NCI-H1417 (cell line): ENCODE results near the gene MPRIP.

Experiments used
- DNase-seq, 3 experiments: peaks; one replicate each; lab custom pipeline; 2025; lab: John Stamatoyannopoulos, UW

Gene MPRIP

DNA sequence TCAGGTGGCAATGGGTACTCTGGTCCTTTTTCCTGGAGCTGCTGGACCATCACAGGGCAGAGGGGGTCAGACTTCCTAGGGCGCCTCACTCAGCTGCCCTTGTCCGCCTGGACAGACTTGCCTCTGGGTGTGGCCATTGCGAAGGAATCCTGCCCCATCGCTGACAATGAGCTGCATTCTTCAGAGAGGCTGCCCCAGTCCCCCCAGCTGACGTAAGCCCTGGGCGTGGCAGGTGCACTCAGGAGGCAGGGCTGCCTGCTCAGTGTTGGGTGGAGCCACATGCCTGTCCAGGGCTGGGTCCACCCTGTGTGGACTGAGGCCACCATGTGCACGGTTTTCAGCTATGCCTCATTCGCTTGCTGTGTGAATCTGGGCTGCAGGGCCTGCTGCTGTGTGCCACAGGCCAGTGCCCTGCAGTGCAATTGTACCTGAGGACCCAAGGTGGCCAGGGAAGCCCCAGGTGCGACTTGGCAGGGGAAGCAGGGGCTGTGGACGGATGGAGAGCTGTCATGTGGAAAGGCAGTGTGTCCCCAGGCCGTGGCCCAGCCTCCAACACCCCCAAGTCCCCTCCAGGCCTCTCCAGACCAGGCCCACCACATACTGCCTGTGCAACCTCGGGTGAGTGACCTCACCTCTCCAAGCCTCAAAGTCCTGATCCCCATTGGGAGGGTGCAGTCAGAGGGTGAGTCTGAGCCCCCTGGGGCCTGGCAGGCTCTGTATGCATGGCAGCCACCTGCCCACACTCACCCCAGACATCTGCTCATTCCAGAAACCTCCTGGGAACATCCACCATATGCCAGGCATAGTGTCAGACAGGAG is 14.0 kb upstream of the MPRIP start:
- DNase-seq: peak in 2 of 3 experiments; percentile 10 to 15

DNA sequence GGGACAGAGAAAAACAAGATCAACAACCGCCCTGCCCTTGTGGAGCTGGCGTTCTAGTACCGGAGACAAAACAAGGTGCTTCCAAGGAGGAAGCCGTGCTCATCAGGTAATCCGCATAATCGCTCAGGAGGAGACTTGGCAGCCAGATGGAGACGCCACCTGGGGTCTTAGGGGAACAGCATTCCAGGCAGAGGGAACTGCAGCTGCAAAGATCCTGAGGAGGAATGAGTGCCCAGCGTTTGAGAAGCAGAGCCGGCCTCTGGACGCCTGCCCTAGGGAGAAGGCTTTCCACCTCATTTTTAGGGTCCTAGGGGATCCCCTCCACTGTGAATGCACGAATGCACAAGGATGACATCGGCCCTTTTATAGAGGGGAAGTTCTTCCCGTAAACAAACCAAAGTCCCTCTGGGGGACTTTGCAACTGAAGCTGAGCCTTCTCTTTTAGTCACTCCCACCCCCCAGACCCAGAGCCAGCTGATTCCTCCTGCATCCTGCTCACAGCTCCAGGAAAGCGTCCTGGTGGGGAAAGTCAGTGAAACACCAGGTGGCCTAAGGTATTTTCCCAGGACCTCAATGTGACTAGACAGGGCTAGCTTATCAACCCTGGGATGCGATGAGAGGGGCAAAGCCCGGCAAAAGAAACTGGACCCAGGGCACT is 13.2 kb upstream of the MPRIP start:
- no peak for DNase-seq

DNA sequence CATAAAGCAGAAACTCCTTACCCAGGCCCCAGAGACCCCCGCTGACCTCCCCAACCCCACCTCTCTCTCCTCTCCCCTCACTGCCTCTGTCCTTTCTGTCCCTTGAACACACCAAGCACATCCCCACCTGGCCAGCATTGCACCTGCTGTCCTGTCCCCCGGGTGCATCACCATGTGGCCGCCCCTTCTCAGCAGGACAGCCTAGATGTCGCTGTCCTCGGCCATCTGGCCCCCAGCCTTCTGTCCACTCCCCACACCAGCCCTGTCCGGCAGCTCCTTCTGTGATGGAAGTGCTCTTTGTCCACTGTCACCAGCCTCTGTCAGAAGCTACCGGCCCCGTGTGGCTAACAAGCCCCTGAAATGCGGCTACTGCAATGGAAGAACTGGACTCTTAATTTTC is 12.3 kb upstream of the MPRIP start:
- peak in 1 of 3 experiments; percentile 19 for DNase-seq

DNA sequence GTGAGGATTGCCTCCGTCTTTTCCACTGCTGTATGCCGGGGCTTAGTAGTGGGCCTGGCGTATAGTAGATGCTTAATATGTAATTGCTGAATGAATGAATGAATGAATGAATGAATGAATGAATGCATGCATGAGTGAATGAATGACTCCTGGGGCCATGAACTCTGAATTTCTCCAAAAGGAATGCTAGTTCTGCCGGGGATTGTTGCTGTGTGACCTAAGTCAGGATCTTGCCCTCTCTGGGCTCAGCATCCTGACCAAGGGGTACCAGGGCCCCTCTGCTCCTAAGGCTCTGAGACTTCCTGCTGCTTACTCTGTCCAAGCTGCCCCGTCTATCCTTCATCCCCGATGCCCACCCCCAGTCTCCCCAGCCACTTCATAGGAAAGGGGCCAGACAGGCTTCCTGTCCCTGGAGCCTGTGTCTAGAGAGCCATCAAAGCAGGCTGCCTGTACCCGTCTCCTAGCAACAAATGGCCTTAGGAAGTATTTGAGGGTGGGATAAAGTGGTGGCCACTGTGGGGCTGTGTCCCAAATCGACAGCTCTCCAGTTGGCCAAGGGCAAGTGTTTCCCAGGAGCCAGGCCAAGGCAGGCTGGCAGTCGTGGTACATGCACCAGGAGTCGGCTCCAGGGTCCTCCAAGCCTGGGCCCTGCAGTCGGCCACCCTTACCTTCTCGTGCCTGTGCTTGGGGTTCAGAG is 11.6 kb upstream of the MPRIP start:
- peak in 2 of 3 experiments; percentile 8 to 21 for DNase-seq

DNA sequence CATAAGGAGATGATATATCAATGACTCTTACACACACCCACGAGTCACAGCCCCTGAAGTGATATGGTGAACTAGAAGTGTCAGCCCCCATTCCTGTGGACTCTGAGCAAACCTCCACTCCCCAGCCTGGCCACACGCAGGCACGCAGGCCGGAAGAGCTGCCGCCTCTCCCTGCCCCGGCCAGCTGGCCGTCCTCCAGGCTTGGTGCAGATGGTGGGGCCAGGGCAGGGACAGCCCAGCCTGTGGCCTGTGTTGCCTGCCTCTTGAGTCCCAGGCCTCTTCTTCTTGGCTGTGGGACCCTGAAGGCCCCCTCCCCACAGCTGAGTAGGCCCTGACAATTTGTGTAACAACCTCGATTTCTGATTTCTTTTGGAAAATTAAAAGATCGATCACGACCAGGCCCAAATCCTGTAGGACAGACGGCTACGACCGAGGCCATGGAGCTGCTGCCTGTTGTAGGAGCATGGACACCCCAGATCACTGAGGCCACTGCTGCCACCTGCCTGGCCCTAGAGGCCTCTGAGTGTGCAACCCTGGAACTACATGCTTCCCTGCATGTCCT is 10.0 kb upstream of the MPRIP start:
- no peak for DNase-seq

DNA sequence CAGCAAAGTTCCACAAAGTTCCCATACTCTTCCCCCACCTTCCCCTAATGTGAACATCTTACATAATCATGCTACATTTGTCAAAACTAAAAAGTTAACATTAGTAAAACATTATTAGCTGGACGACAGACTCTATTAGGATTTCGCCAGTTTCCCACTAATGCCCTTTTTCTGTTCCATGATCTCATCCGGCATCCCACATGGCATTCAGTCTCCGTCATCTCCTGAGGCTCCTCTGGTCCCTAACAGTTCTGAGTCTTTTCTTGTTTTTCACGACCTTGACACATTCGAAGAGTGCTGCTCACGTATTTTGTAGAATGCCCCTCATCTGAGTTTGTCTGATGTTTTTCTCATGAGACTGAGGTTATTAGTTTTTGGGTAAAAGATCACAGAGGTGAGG is 8.8 kb upstream of the MPRIP start:
- DNase-seq: no peak

DNA sequence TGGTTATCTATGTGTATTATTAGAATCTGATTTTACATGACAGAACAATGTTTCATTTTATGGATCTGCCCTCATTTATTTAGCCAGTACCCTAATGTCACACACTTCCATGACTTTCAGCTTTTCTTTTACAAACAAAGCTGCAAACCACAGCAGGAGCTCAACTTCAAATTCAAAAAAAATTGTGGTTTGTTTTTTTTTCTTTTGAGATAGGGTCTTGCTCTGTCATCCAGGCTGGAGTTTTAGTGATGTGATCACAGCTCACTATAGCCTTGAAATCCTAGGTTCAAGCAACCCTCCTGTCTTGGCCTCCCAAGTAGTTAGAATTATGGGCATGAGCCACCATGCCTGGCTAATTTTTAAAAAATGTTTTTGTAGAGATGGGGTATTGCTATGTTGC is 8.2 kb upstream of the MPRIP start:
- DNase-seq: no peak

DNA sequence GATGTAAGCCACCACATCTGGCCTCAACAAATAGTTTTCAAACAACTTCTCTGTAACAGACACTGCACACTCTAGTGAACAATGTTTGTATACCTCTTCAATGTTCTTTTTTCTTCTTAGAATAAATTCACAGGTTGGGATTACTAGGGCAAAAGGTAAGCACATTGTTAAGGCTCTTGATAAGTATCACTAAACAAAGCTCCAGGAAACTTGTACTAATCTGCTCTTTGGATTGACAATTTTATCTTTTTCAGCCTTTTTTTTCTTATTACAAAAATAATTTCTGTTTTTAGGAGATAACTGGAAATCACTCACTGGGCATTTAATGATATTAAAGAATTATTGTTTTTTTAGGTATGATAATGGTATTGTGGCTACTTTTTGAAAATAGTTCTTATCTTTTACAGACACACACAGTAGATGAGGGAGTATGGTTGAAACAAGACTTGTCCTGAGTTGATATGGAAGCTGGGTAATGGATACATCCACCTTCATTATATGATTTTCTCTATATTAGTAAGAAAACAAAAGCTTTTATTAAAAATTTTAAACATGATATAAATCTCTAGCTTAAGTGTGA is 7.7 kb upstream of the MPRIP start:
- no peak for DNase-seq

DNA sequence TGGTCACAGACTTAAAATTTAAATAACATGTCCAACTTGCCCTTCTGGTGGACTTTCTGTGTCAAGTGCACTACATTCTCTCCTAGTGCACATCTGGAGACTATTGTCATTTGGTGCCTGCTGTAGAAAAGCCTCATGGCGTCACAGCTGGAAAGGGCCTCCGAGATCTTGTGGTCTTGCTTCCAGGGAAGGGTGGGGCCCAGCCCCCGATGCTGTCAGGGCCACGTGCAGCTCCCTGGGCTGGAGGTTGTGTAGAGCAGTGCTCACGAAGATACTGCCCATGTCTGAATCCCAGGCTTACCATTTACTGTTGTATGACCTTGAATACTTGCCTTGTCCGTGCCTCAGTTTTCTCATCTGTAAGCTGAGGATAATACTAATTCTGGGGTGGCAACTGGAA is 6.8 kb upstream of the MPRIP start:
- DNase-seq: no peak

DNA sequence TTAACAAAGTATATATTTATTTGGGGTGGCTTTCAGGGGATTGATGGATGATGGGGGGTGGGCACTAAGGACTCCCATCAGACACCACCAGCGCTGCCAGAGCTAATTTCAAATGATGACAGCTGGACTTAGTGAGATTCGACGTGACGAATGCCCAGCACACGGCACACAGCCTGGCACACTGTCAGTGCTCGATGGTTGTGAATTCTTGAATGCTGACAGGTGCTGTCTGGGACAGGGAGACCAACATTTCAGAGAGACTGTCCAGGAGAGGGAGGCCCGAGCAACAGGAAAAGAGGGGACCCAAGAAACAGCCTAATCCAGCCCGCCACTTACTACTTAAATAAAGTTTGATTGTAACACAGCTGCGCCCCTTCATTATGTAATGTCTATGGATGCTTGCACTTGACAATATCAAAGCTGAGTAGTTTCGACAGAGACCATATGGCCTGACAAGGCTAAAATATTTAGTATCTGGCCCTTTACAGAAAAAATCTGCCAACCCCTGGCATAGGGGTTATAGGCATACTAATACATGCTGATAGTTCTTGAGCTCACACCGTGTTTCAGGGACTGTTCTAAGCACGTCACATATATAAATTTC is 6.2 kb upstream of the MPRIP start:
- DNase-seq: no peak

DNA sequence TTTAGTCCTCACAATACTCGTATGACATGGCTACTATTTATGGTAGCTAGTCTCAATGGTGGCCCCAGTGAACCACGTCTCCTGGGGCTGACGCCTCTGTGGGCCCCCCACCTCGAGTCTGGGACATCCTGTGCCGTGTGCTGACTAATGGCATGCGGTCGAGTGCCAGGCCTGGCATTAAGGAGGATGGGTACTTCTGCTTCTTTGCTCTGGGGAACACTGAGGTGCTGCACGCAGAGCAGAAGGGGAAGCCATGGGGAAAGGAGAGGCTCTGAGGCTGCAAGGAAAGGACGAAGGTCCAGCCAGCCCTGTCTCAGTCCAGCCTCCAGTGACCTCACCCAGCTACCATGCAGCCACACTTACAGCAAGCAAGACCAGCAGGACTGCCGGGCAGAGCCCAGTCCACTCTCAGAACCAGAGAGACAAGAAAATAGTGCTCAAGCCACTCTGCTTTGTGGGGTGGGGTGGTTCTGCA is 5.7 kb upstream of the MPRIP start:
- DNase-seq: no peak

DNA sequence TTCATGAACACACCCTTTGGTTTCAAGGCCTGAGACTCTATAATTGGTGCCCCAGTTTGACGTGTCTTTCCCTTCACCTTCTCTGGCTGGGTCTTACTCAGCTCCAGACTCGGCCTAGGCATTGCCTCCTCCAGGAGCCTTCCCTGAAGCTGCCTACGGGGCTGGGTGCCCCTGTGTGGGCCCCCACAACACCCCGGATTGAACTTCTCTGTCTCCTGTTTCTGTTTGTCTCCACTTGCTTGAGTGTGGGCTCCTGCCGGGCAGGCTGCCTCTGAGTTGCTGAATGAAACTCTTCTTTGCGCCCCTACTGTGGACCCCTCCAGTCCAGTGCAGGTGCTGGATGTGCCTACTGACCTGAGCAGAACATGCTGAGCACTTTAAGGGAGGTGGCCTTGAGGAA is 2.3 kb upstream of the MPRIP start:
- DNase-seq: no peak

DNA sequence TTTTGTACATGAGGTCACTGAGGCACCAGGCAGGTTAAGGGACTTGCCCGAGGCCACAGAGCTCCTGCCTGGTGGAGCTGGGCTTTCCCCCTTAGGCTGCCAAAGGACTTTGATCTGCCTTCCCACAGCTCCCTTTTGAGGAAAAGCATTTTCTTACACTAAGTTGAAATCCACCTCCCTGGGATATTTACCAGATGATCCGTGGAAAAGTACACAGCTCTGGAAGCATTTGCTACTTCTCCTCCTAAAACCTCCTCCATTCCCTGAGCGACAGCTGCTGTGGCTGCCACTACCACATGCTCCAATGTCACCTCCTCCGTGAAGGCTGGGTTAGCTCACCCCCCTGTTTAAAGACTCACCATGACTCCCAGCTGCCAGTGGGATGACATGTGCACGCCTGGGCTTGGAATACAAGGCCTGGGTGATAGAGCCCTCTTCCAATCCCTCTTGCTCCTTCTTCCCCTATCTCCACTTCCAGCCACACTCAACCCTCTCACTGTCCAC is 1.2 kb upstream of the MPRIP start:
- peak; percentile 29 to 58 (median 56) for DNase-seq

DNA sequence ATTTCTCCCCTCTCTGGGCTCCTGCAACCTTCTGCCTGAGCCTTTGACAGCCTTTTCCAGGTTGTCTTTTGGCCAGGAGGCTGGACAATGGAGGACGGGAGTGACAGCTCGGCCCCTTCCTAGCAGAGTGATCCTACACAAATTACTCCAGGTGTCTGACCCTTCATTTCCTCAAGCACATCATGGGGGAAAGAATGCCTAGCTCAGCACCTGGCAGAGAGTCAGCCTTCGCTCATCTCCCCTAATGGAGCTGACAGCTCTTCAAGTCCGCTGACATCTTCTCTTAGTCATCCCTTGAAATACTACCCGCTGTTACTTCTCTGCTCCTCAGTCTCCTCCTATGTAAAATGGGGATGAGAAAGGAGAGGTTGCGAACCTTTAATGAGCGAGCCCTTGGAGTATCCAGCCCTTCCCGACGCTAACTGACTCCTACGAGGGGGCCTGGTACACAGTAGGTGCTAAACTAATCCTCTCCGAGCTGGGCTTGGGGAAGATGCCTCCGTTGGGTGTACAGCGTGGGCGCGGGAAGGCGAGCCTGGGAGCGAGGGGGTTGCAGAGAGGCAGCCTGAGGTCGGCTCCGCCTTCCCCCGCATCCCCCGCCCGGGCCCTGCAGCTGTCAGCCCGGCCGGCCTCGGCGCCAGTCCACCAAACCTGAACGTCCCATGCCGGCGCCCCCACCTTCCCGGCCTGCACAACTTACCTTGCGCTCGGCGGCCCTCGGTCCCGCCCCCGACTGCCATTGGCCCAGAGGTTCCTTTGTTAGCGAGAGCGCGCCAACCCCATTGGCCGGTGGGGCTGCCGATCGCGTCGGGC is 480 bp upstream of the MPRIP start:
- DNase-seq: peak; percentile 87 to 95 (median 90)

DNA sequence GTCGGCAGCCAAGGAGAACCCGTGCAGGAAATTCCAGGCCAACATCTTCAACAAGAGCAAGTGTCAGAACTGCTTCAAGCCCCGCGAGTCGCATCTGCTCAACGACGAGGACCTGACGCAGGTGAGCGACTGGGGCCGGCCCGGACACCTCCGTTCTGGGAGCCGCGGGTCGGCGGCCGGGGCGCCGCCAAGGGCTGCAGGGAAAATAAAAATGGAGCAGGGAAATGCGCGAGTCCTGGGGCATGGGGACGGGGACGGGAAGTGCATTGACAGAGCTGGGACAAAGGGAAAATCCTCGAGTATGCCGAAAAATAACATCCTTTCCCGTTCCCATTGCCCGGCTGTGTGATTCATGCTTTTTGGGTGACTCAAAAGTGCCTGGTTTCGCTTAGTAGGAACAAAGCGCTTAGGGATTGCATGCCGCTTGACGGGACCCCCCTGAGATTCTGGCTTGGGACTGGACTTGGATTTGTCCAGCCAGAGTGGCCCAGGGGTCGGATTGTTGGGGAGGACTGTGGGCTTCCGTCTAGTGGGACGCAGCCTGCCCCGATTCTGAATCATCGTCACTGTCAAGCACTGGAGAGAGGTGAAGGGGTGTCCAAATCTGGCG is 699 bp downstream of the MPRIP start:
- DNase-seq: peak in 1 of 3 experiments; percentile 18

DNA sequence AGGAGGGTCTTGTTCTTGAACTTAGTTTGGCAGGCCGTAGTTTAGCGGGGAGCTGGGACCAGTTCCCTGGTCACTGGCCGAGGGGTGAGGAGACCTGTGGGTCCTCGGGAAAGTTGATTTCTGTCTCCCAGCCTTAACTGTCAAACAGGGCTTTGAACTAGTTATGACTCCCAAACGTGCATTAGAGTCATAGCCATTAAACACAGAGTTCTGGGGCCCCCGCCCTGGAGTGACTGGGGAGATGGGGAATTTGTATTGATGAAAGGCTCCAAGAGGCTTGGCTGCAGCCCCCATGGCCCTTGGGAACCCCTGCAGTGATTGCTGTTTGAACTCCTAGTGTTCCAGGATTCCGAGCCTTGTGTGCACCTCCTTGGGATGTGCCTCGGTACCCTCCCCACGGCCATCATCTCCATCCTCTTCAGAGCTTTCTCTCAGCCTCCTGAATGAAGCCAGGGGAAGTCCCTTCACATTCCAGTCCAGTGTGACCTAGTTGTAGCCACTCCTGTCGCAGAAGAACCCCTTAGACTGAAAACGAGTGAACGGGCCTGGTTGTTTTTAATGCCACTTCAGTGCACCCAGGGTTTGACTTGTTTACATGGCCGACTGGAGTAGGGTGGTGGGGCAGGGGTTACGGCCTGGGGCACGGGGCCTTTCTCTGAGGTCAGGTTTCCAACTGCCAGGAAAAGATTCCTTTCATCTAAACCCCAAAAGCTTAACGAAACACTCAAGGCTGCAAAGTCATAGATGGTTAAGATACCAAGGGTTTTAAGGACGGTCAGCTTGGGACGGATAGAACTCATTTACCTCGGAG is 1.4 kb downstream of the MPRIP start:
- peak in 1 of 3 experiments; percentile 28 for DNase-seq

DNA sequence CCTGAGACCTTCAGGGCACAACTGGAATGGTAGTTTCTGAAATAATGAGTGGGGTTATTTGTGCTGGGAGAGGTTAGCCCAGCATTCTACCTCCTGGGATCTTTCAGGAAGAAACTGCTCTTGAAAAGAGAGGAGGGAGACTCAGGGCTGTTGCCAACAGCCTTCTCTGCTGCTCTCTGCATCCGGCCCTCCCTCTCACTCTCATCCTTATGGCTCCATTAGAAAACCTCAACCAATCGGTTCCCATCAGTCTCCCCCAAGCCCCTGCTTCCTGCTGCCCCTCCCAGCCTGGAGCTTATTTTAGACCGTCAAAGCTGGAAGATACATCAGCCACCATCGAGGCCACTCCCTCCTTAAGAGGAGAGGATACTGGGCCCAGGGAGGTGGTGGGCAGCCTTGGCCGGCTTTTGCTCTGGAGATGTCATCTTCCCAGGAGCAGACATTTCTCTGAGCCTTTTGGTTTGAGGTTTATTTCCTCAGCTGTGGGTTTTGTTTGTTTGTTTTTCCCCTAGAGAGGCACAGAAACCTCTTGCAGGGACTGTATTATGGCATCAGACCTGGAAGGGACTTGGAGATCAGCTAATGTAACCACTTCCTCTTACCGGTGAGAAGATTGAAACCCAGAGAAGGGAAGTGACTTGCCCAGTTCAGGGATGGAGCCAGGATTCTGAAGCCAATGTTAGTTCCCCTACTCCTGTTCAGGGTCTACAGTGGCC is 2.7 kb downstream of the MPRIP start:
- peak; percentile 14 to 35 (median 31) for DNase-seq

DNA sequence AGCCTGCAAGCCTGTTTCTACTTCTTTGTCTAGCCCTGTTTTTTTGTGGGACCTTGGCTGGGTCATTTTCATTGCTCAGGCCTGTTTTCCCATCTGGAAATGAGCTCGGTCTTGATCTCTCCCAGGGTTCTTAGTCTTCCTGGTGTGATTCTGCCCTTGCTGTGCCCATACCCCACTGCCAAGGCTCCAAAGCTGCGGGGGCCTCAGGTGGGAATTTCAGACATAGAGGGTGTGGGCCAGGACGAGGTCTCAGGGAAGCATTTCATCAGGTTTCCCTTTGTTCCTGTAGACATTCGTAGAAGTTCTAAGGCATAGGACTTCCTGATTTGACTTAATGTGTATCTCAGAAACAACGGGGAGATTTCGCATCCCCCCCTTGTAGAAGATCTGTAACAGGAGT is 5.8 kb downstream of the MPRIP start:
- DNase-seq: no peak
